Esophagus muscularis mucosa (tissue), 4 donors: Measurements from ENCODE around the gene PIP5KL1. TPM values are rescaled to one million over a fixed set of nuclear protein-coding genes. Genes with fewer than 3 reads are reported as not detected.
A peak's percentile ranks its signal among the peaks of the same experiment; 100 is the strongest.

ENCODE experiments used
- DNase-seq: peaks from one replicate; pipeline ENCODE4 v3.0.0-alpha.2; 2017; ENCODE audit errors: extremely low spot score
- H3K27ac ChIP-seq, 4 donors: fragments of 200-600 bp; sonication (generic); replicated peaks in 1 of 4; 1 replicate in 3 of 4; 2 replicates in 1 of 4; pipeline ENCODE4 v1.5.1; 2016 to 2019; ENCODE audit warnings: mild to moderate bottlenecking in 1 of 4
- H3K27me3 ChIP-seq, 4 donors: fragments of 200-600 bp; sonication (generic); one replicate each; pipeline versions ENCODE4 v1.5.1 to v1.6.0; 2016 to 2019
- H3K36me3 ChIP-seq, 4 donors: fragments of 200-600 bp; sonication (generic); one replicate each; pipeline ENCODE4 v1.5.1; 2016 to 2019
- H3K4me1 ChIP-seq, 4 donors: fragments of 200-600 bp; sonication (generic); one replicate each; pipeline ENCODE4 v1.5.1; 2016 to 2019
- H3K4me3 ChIP-seq, 4 donors: fragments of 200-600 bp; sonication (generic); 1 replicate in 2 of 4; 2 replicates in 2 of 4; pipeline ENCODE4 v1.5.1; 2016 to 2019; ENCODE audit warnings: mild to moderate bottlenecking in 4 of 4, moderate library complexity in 1 of 4
- H3K9me3 ChIP-seq, 4 donors: fragments of 200-600 bp; sonication (generic); 1 replicate in 3 of 4; 2 replicates in 1 of 4; pipeline ENCODE4 v1.5.1; 2016 to 2019
- CTCF ChIP-seq, 3 experiments: fragments of 200-600 bp in 2 of 3; fragments of 450-650 bp in 1 of 3; sonication (generic) in 2 of 3; IDR thresholded peaks; one replicate each; pipeline ENCODE4 v1.5.1; 2017 to 2019; ENCODE audit warnings: antibody characterized with exemption in 3 of 3, mild to moderate bottlenecking in 2 of 3, moderate library complexity in 1 of 3
- EP300 ChIP-seq: sonication (generic); formaldehyde crosslinking; IDR thresholded peaks from one replicate; pipeline ENCODE4 v1.6.1; 2017; ENCODE audit warnings: antibody characterized with exemption
- POLR2A ChIP-seq: fragments of 450-650 bp; IDR thresholded peaks from one replicate; pipeline ENCODE4 v1.6.1; 2017; ENCODE audit warnings: antibody characterized with exemption, moderate library complexity, mild to moderate bottlenecking, low read depth
- POLR2AphosphoS5 ChIP-seq, 2 donors: sonication (generic); formaldehyde crosslinking; IDR thresholded peaks; one replicate each; pipeline ENCODE4 v1.6.1; 2017; ENCODE audit warnings: antibody characterized with exemption in 2 of 2
- WGBS: methylation state at CpG from one replicate; pipeline ENCODE4 v1.1.5; 2018; 5-methylcytosine and 5-hydroxymethylcytosine counted together
- intact Hi-C: fragments of 100-400 bp; cut with DNase I; formaldehyde crosslinking; loops from one replicate; pipeline ENCODE4 v1.15.1; 2023
- total RNA-seq, 4 donors: library from RNA; depleted of rRNA; stranded (reverse); fragments of >200 nt; gene quantifications; one replicate each; pipeline versions ENCODE4 v1.1.0 to v1.2.1, GENCODE V29; 2016

PIP5KL1 gene
- total RNA-seq, 4 donors from 2014 or later, result 1.3 to 2.8 (median 2.2) TPM

DNA sequence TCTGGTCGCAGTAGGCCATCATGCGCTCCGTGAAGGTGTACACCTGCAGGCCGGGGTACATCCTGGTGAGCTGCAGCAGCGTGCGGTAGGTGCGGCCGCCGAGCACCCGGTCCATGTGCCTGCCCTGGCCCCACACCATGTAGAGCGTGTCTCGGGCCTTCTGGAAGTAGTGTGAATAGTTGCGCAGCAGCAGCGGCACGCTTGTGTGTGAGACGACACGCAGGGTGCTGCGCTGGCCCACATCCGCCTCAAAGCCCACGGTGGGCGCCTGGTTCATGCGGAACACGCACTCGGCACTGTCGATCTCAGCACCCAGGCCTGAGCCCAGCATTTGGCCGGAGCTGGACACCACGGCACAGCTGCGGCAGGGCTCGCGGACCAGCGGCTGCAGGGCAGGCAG lies 18.3 kb downstream of the PIP5KL1 start:
- Histone ChIP-seq H3K27me3 (no peaks in the 10 kb centered on the region), H3K27ac (no peak overlapping the region), H3K36me3 (peaks cover 8 to 69% (median 62%) of the 10 kb centered on the region in 4 donors), H3K9me3 (no peaks in the 10 kb centered on the region), H3K4me1 (peaks cover 18 to 43% (median 31%) of the 10 kb centered on the region in 4 donors), H3K4me3 (no peak overlapping the region)
- no peak for DNase-seq
- intact Hi-C loops, result no loop called here
- WGBS, result 97% methylated on average over 27 of the region's 31 CpGs
- TF ChIP-seq POLR2A, result no peak
- no peak for TF ChIP-seq POLR2AphosphoS5 (IDR thresholded peaks at IDR 0.05)

GRCh38 chr9:127910613-127911205 lies 19.9 kb downstream of the PIP5KL1 start:
- intact Hi-C loops, result no loop called here

DNA sequence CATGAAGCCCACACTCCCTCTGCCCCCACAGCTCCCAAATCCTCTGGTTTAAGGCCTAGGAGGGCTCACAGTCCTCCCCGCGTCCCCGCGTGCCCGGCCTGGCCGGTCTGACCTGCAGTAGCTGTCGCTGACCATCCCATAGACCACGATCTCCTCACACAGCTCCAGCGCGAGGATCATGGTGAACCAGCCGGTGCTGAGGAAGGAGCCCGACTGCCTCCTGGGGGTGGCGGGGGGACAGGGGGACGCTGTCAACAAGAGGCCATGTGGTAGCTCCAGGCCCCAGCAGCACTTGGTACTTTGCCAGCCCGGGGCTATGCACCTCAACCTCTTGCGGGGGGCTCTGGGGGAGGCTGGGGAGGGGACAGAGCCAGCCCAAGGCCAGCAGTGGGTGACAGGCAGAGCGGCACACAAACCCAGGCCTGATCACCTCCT lies 20.7 kb downstream of the PIP5KL1 start:
- intact Hi-C loops, result no loop called here
- H3K36me3 ChIP-seq, result peaks cover 8 to 69% (median 61%) of the 10 kb centered on the region in 4 donors
- H3K27me3 ChIP-seq, result no peaks in the 10 kb centered on the region
- H3K4me3 ChIP-seq, result no peak overlapping the region
- TF ChIP-seq EP300 (no peak), CTCF (IDR thresholded peaks at IDR 0.05) (no peak), POLR2A (no peak), POLR2AphosphoS5 (IDR thresholded peaks at IDR 0.05) (no peak)
- peaks cover 18 to 36% (median 32%) of the 10 kb centered on the region in 4 donors for H3K4me1 ChIP-seq
- H3K27ac ChIP-seq, result no peak overlapping the region
- no peaks in the 10 kb centered on the region for H3K9me3 ChIP-seq
- WGBS, result 100% methylated on average over 1 of the region's 17 CpGs
- no peak for DNase-seq

More at GRCh38 chr9:127910613-127911205, 19.9 kb downstream of the PIP5KL1 start:
- WGBS, result 76% methylated on average over 6 of the region's 6 CpGs
- Histone ChIP-seq H3K36me3 (peaks cover 8 to 69% (median 62%) of the 10 kb centered on the region in 4 donors), H3K9me3 (no peaks in the 10 kb centered on the region), H3K27me3 (no peaks in the 10 kb centered on the region), H3K4me1 (peaks cover 17 to 36% (median 35%) of the 10 kb centered on the region in 4 donors), H3K4me3 (no peak overlapping the region), H3K27ac (no peak overlapping the region)
- no peak for DNase-seq
- no peak for TF ChIP-seq POLR2A
- TF ChIP-seq EP300, result no peak
- TF ChIP-seq POLR2AphosphoS5 (IDR thresholded peaks at IDR 0.05), result no peak

DNA sequence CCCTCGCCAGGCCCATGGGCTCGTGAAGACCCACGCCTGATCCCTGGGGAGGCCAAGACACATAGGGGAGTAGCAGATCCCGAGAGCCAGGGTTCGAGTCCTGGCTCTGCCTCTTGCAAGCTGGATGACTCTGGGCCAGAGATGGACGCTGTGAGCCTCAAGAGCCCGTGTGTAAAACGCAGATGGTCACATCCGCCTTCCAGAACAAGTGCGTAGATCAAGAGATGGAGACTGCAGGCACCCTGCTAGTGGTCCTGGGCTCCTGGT lies 22.0 kb downstream of the PIP5KL1 start:
- TF ChIP-seq POLR2A (no peak), EP300 (no peak), POLR2AphosphoS5 (IDR thresholded peaks at IDR 0.05) (no peak)
- Histone ChIP-seq H3K4me1 (peaks cover 30 to 45% (median 41%) of the 10 kb centered on the region in 4 donors), H3K27ac (no peak overlapping the region), H3K4me3 (no peak overlapping the region), H3K36me3 (peaks cover 8 to 59% (median 54%) of the 10 kb centered on the region in 4 donors), H3K9me3 (no peaks in the 10 kb centered on the region), H3K27me3 (no peaks in the 10 kb centered on the region)
- WGBS, result 90% methylated on average over 10 of the region's 10 CpGs
- intact Hi-C loops, result no loop called here
- DNase-seq, result no peak

GRCh38 chr9:127907867-127908659 lies 22.5 kb downstream of the PIP5KL1 start:
- 92% methylated on average over 31 of the region's 35 CpGs for WGBS
- H3K4me3 ChIP-seq, result no peak overlapping the region
- H3K27me3 ChIP-seq, result no peaks in the 10 kb centered on the region
- TF ChIP-seq EP300 (no peak), CTCF (IDR thresholded peaks at IDR 0.05) (no peak), POLR2A (no peak), POLR2AphosphoS5 (IDR thresholded peaks at IDR 0.05) (no peak)
- intact Hi-C loops, result no loop called here
- H3K36me3 ChIP-seq, result peaks cover 8 to 54% (median 50%) of the 10 kb centered on the region in 4 donors
- DNase-seq, result no peak
- H3K27ac ChIP-seq, result no peak overlapping the region
- no peaks in the 10 kb centered on the region for H3K9me3 ChIP-seq
- H3K4me1 ChIP-seq, result peaks cover 33 to 51% (median 46%) of the 10 kb centered on the region in 4 donors

GRCh38 chr9:127905788-127906191 lies 24.8 kb downstream of the PIP5KL1 start:
- H3K27me3 ChIP-seq, result no peaks in the 10 kb centered on the region
- peaks cover 33 to 59% (median 50%) of the 10 kb centered on the region in 4 donors for H3K4me1 ChIP-seq
- peak overlapping the region; percentile 51 to 71 (median 62) for H3K27ac ChIP-seq
- 85% methylated on average over 12 of the region's 12 CpGs for WGBS
- H3K36me3 ChIP-seq, result peaks cover 0 to 31% (median 27%) of the 10 kb centered on the region in 4 donors
- H3K9me3 ChIP-seq, result no peaks in the 10 kb centered on the region
- TF ChIP-seq EP300 (no peak), POLR2A (no peak), CTCF (IDR thresholded peaks at IDR 0.05) (no peak), POLR2AphosphoS5 (IDR thresholded peaks at IDR 0.05) (no peak)
- DNase-seq, result no peak
- intact Hi-C loops, result no loop called here
- no peak overlapping the region for H3K4me3 ChIP-seq
